HL-60 (cell line): ENCODE results near the gene NPDC1.

Experiments
- DNase-seq, 2 experiments: peaks; one replicate each; pipeline ENCODE4 v3.0.0-alpha.2; 2010 to 2020; ENCODE audit warnings: low read depth in 1 of 2, low spot score in 1 of 2
- H3K27ac ChIP-seq: fragments of 250-450 bp; sonication (Bioruptor Pico); replicated peaks from 2 replicates; pipeline ENCODE4 v1.5.1; 2020; ENCODE audit warnings: mild to moderate bottlenecking, moderate library complexity
- H3K27me3 ChIP-seq: fragments of 250-450 bp; sonication (Bioruptor Pico); 2 replicates; pipeline ENCODE4 v1.5.1; 2021; ENCODE audit warnings: mild to moderate bottlenecking, moderate library complexity; ENCODE audit not compliant: insufficient read depth, poor library complexity, severe bottlenecking
- H3K4me3 ChIP-seq: replicated peaks from 2 replicates; pipeline ENCODE4 v1.5.1; 2011; ENCODE audit warnings: mild to moderate bottlenecking, control low read depth, low read length; ENCODE audit not compliant: insufficient read depth
- CTCF ChIP-seq: IDR thresholded peaks from one replicate; pipeline ENCODE4 v1.5.1; 2011; ENCODE audit warnings: low read length, control low read depth, inconsistent platforms; ENCODE audit not compliant: insufficient read depth
- GABPA ChIP-seq: IDR thresholded peaks from 2 replicates; pipeline ENCODE4 v1.6.1; 2012; ENCODE audit warnings: low read depth
- POLR2AphosphoS5 ChIP-seq: IDR thresholded peaks from 2 replicates; pipeline ENCODE4 v1.6.1; 2012; ENCODE audit warnings: low read depth
- REST ChIP-seq: IDR thresholded peaks from 2 replicates; pipeline ENCODE4 v1.6.1; 2012; ENCODE audit warnings: low read depth; ENCODE audit not compliant: insufficient replicate concordance
- SPI1 ChIP-seq: IDR thresholded peaks from 2 replicates; pipeline ENCODE4 v1.6.1; 2012; ENCODE audit warnings: low read depth, mild to moderate bottlenecking, borderline replicate concordance

NPDC1 gene

GRCh38 chr9:137041124-137041523 is 4.9 kb downstream of the NPDC1 start:
- H3K27me3 ChIP-seq: peaks cover 16% of the 10 kb centered on the region
- TF ChIP-seq GABPA (no peak), REST (no peak), SPI1 (no peak), CTCF (no peak)
- no peak overlapping the region for H3K4me3 ChIP-seq
- DNase-seq: no peak
- no peak overlapping the region for H3K27ac ChIP-seq

- no peak for DNase-seq
- Histone ChIP-seq H3K27me3 (peaks cover 14% of the 10 kb centered on the region), H3K4me3 (no peak overlapping the region), H3K27ac (no peak overlapping the region)
- TF ChIP-seq REST (no peak), POLR2AphosphoS5 (no peak), GABPA (no peak), SPI1 (no peak), CTCF (no peak)
Measured at GRCh38 chr9:137040568-137040967, 5.4 kb downstream of the NPDC1 start.

- Histone ChIP-seq H3K27ac (no peak overlapping the region), H3K27me3 (peaks cover 8% of the 10 kb centered on the region), H3K4me3 (no peak overlapping the region)
- no peak for DNase-seq
- TF ChIP-seq REST: no peak
- TF ChIP-seq SPI1: no peak
- no peak for TF ChIP-seq CTCF
- no peak; the same call in 1 of the 2 replicates for TF ChIP-seq POLR2AphosphoS5
- TF ChIP-seq GABPA: no peak
Measured at GRCh38 chr9:137039611-137040366, 6.2 kb downstream of the NPDC1 start.
